AG09309 (cell line): Measurements from ENCODE around the gene KCTD1.

Experiments used
- DNase-seq: peaks from one replicate; pipeline ENCODE4 v3.0.0-alpha.2; 2010; ENCODE audit warnings: low read depth
- H3K4me3 ChIP-seq: 2 replicates; pipeline ENCODE4 v1.5.1; 2011; ENCODE audit warnings: mild to moderate bottlenecking, low read depth, low read length, moderate library complexity; ENCODE audit not compliant: control insufficient read depth
- TF ChIP-seq, protein P1 (sequence below): IDR thresholded peaks from 2 replicates; pipeline ENCODE4 v1.5.1; 2011; ENCODE audit warnings: mild to moderate bottlenecking, low read depth, low read length, inconsistent platforms; ENCODE audit not compliant: insufficient read depth, control insufficient read depth; ENCODE audit errors: missing control alignments

KCTD1 gene

GRCh38 chr18:26574958-26575864, 26.9 kb upstream of the KCTD1 start:
- peak overlapping the region; percentile 47 for H3K4me3 ChIP-seq
- TF ChIP-seq, protein P1, sequence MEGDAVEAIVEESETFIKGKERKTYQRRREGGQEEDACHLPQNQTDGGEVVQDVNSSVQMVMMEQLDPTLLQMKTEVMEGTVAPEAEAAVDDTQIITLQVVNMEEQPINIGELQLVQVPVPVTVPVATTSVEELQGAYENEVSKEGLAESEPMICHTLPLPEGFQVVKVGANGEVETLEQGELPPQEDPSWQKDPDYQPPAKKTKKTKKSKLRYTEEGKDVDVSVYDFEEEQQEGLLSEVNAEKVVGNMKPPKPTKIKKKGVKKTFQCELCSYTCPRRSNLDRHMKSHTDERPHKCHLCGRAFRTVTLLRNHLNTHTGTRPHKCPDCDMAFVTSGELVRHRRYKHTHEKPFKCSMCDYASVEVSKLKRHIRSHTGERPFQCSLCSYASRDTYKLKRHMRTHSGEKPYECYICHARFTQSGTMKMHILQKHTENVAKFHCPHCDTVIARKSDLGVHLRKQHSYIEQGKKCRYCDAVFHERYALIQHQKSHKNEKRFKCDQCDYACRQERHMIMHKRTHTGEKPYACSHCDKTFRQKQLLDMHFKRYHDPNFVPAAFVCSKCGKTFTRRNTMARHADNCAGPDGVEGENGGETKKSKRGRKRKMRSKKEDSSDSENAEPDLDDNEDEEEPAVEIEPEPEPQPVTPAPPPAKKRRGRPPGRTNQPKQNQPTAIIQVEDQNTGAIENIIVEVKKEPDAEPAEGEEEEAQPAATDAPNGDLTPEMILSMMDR, result no peak

GRCh38 chr18:26568926-26569665, 20.7 kb upstream of the KCTD1 start:
- no peak for DNase-seq
- TF ChIP-seq, protein P1, result no peak
- no peak overlapping the region for H3K4me3 ChIP-seq

More at GRCh38 chr18:26574958-26575864, 26.9 kb upstream of the KCTD1 start:
- DNase-seq, result peak; percentile 29

DNA sequence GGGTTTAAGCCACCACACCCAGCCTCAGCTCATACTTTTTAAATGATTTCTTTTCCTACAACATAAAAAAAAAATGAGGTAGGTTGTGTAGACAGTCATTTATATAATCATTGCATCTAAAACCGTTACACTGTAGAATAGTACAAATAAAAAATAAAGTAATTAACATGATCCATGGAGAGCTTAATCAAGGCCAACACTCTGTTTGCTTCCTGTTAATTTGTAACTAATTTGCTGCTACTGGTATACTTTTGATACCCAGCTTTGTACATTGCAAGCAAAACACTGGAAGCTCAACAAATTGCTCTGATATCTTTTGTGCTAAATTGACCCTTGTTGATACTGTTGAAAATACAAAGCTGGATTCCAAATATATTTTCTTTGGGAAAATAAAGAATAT, 20.2 kb upstream of the KCTD1 start:
- DNase-seq, result no peak
- TF ChIP-seq, protein P1, result no peak
- H3K4me3 ChIP-seq, result no peak overlapping the region

DNA sequence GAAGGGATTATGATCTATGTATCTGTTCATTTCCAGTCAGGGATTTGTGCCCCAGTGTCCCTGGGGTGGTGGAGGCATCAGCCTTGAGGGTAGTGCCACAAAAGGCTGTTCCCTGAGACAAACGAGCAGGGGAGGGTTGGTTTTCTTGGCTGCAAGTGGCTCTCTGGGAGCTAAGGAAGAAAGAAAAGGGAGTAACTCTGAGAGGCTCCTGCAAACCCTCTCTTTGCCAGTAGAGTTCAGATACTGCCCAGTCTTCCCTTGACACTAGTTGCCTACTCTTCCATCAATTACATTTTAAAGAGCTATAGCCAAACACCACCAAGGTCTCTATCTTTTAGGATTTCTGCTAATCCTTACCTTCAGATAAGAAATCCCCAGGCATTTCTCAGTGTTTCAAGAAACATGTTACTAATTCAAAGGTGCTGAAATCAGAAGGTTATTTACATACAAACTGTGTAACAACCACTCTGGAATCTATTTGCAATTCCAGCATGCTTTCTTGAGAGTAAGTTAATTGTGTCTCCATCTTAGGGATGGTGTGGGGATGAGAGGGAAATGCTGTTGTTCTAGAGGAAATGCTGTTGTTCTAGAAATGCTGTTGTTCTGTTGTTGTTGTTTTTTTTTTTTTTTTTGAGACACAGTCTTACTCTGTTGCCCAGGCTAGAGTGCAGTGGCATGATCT, 18.7 kb upstream of the KCTD1 start:
- no peak for DNase-seq
- TF ChIP-seq, protein P1, result no peak
- H3K4me3 ChIP-seq, result no peak overlapping the region

- no peak overlapping the region for H3K4me3 ChIP-seq
- TF ChIP-seq, protein P1, result no peak
- DNase-seq, result no peak
Measured at GRCh38 chr18:26565514-26565913, 17.2 kb upstream of the KCTD1 start.

- no peak for DNase-seq
- TF ChIP-seq, protein P1, result no peak
- no peak overlapping the region for H3K4me3 ChIP-seq
Measured at GRCh38 chr18:26563024-26563423, 14.7 kb upstream of the KCTD1 start.
